Measurements from ENCODE around the gene SUPT5H. TPM values are rescaled to one million over a fixed set of nuclear protein-coding genes. Genes with fewer than 3 reads are reported as not detected.

Gene SUPT5H
- total RNA-seq, 1 experiment from 2014 or later = 171 TPM

- CTCF ChIA-PET = interaction anchor here (0.5 to 0.7 kb wide), 2 partner anchors 21 to 38 kb away, joined by 3 to 5 read pairs; no protein-coding TSS in a partner anchor
- Mint-ChIP-seq H3K27me3 (ENCODE audit: insufficient read depth, unreplicated experiment) (no peaks in the 10 kb centered on the region), H3K27ac (ENCODE audit: unreplicated experiment) (peak overlapping the region; percentile 81), H3K36me3 (ENCODE audit: insufficient read depth, unreplicated experiment) (peaks cover 74% of the 10 kb centered on the region), H3K9me3 (ENCODE audit: unreplicated experiment) (no peaks in the 10 kb centered on the region), H3K4me3 (ENCODE audit: unreplicated experiment) (peak overlapping the region; percentile 92), H3K4me1 (ENCODE audit: low read depth, unreplicated experiment) (peaks cover 17% of the 10 kb centered on the region)
- H3K36me3 ChIP-seq (ENCODE audit: control insufficient read depth, insufficient read depth, low read length) = peaks cover 4% of the 10 kb centered on the region
- DNase-seq = no peak
- POLR2A ChIA-PET = interaction anchor here (0.9 kb wide), 1 partner anchor 46 kb away, joined by 4 read pairs; the partner anchor contains the start of gene RPS16
- 0 out of 2 replicates have a peak, but pooled peaks cover 5% of the 10 kb centered on the region for H3K4me1 ChIP-seq
- no peak for TF ChIP-seq CTCF (IDR thresholded peaks at IDR 0.05; ENCODE audit: insufficient read depth in 1 of 2, low read depth in 1 of 2, low read length in 1 of 2, severe bottlenecking in 1 of 2, unreplicated experiment in 1 of 2)
- no TSS peak for BruUV-seq (replicated peaks)
- peak overlapping the region; percentile 94 for H3K4me3 ChIP-seq (ENCODE audit: low read depth, low read length)
- H3K27me3 ChIP-seq (replicated peaks; ENCODE audit: control insufficient read depth, insufficient read depth, low read length) = no peaks in the 10 kb centered on the region
- intact Hi-C loops (cut with micrococcal nuclease; ENCODE audit: unreplicated experiment) = loop anchor here (2.0 kb wide), 1 partner anchor 37 kb away; the partner anchor contains the start of gene SUPT5H
- H3K9me3 ChIP-seq = no peaks in the 10 kb centered on the region
Measured at GRCh38 chr19:39481676-39482075, 36.3 kb downstream of the SUPT5H start.

- H3K4me1 ChIP-seq = 0 out of 2 replicates have a peak, but pooled peaks cover 5% of the 10 kb centered on the region
- intact Hi-C loops (cut with micrococcal nuclease; ENCODE audit: unreplicated experiment) = no loop called here
- peaks cover 4% of the 10 kb centered on the region for H3K36me3 ChIP-seq (ENCODE audit: control insufficient read depth, insufficient read depth, low read length)
- no peaks in the 10 kb centered on the region for H3K9me3 Mint-ChIP-seq (ENCODE audit: unreplicated experiment)
- H3K9me3 ChIP-seq = no peaks in the 10 kb centered on the region
- no peak overlapping the region for H3K4me3 ChIP-seq (ENCODE audit: low read depth, low read length)
- DNase-seq = no peak
- TF ChIP-seq CTCF (IDR thresholded peaks at IDR 0.05; ENCODE audit: insufficient read depth in 1 of 2, low read depth in 1 of 2, low read length in 1 of 2, severe bottlenecking in 1 of 2, unreplicated experiment in 1 of 2) = no peak
- no TSS peak for BruUV-seq (replicated peaks)
- H3K4me3 Mint-ChIP-seq (ENCODE audit: unreplicated experiment) = peak overlapping the region; percentile 92
- ChIA-PET POLR2A (interaction anchor here (0.6 kb wide), 1 partner anchor 57 kb away, joined by 3 read pairs; no protein-coding TSS in a partner anchor), CTCF (interaction anchor here (0.6 kb wide), 1 partner anchor 15 kb away, joined by 5 read pairs; no protein-coding TSS in a partner anchor)
- H3K36me3 Mint-ChIP-seq (ENCODE audit: insufficient read depth, unreplicated experiment) = peaks cover 76% of the 10 kb centered on the region
- no peak overlapping the region for H3K27ac Mint-ChIP-seq (ENCODE audit: unreplicated experiment)
- H3K27me3 ChIP-seq (replicated peaks; ENCODE audit: control insufficient read depth, insufficient read depth, low read length) = no peaks in the 10 kb centered on the region
- H3K27me3 Mint-ChIP-seq (ENCODE audit: insufficient read depth, unreplicated experiment) = no peaks in the 10 kb centered on the region
- H3K4me1 Mint-ChIP-seq (ENCODE audit: low read depth, unreplicated experiment) = peaks cover 17% of the 10 kb centered on the region
Measured at GRCh38 chr19:39483141-39483540, 37.8 kb downstream of the SUPT5H start.

- Mint-ChIP-seq H3K4me1 (ENCODE audit: low read depth, unreplicated experiment) (no peaks in the 10 kb centered on the region), H3K27me3 (ENCODE audit: insufficient read depth, unreplicated experiment) (no peaks in the 10 kb centered on the region), H3K36me3 (ENCODE audit: insufficient read depth, unreplicated experiment) (peaks cover 73% of the 10 kb centered on the region), H3K4me3 (ENCODE audit: unreplicated experiment) (no peak overlapping the region), H3K27ac (ENCODE audit: unreplicated experiment) (no peak overlapping the region), H3K9me3 (ENCODE audit: unreplicated experiment) (no peaks in the 10 kb centered on the region)
- ChIA-PET CTCF (no interaction called here), POLR2A (no interaction called here)
- Histone ChIP-seq H3K4me1 (no peaks in the 10 kb centered on the region), H3K36me3 (ENCODE audit: control insufficient read depth, insufficient read depth, low read length) (peaks cover 2% of the 10 kb centered on the region), H3K27me3 (replicated peaks; ENCODE audit: control insufficient read depth, insufficient read depth, low read length) (no peaks in the 10 kb centered on the region), H3K4me3 (ENCODE audit: low read depth, low read length) (no peak overlapping the region), H3K9me3 (no peaks in the 10 kb centered on the region)
- no peak for TF ChIP-seq CTCF (IDR thresholded peaks at IDR 0.05; ENCODE audit: insufficient read depth in 1 of 2, low read depth in 1 of 2, low read length in 1 of 2, severe bottlenecking in 1 of 2, unreplicated experiment in 1 of 2)
- intact Hi-C loops (cut with micrococcal nuclease; ENCODE audit: unreplicated experiment) = no loop called here
- BruUV-seq (replicated peaks) = no TSS peak
- no peak for DNase-seq
Measured at GRCh38 chr19:39489756-39490155, 44.4 kb downstream of the SUPT5H start.

Measured in Caco-2 (cell line).